GM21360 (cell line): Measurements from ENCODE around the gene BMAL1.

Experiments
- ATAC-seq: cut with Tn5 transposase; IDR thresholded peaks from one replicate; pipeline ENCODE4 v1.9.1; 2021; ENCODE audit warnings: mild to moderate bottlenecking, moderate library complexity; ENCODE audit not compliant: unreplicated experiment

The BMAL1 gene

GRCh38 chr11:13314676-13315394, 37.2 kb downstream of the BMAL1 start:
- no peak for ATAC-seq

- no peak for ATAC-seq
Observed at GRCh38 chr11:13315517-13316432, 38.2 kb downstream of the BMAL1 start.

- no peak for ATAC-seq
Observed at GRCh38 chr11:13316528-13316961, 39.0 kb downstream of the BMAL1 start.

GRCh38 chr11:13317293-13318080, 39.9 kb downstream of the BMAL1 start:
- ATAC-seq, result no peak

- no peak for ATAC-seq
Observed at GRCh38 chr11:13318498-13319295, 41.1 kb downstream of the BMAL1 start.

- ATAC-seq, result no peak
Observed at GRCh38 chr11:13320688-13321087, 43.1 kb downstream of the BMAL1 start.

GRCh38 chr11:13321431-13321830, 43.8 kb downstream of the BMAL1 start:
- ATAC-seq, result no peak

GRCh38 chr11:13324141-13324540, 46.6 kb downstream of the BMAL1 start:
- ATAC-seq, result no peak

GRCh38 chr11:13324709-13325108, 47.1 kb downstream of the BMAL1 start:
- no peak for ATAC-seq

- no peak for ATAC-seq
Observed at GRCh38 chr11:13327421-13327820, 49.8 kb downstream of the BMAL1 start.

GRCh38 chr11:13328286-13328685, 50.7 kb downstream of the BMAL1 start:
- ATAC-seq, result no peak

GRCh38 chr11:13329670-13330356, 52.2 kb downstream of the BMAL1 start:
- ATAC-seq, result no peak

GRCh38 chr11:13332124-13332523, 54.5 kb downstream of the BMAL1 start:
- ATAC-seq, result no peak

GRCh38 chr11:13333456-13333957, 55.9 kb downstream of the BMAL1 start:
- no peak for ATAC-seq

- no peak for ATAC-seq
Observed at GRCh38 chr11:13334034-13334786, 56.6 kb downstream of the BMAL1 start.

- ATAC-seq, result peak; percentile 35
Observed at GRCh38 chr11:13335319-13335718, 57.7 kb downstream of the BMAL1 start.

- no peak for ATAC-seq
Observed at GRCh38 chr11:13336246-13336878, 58.8 kb downstream of the BMAL1 start.

GRCh38 chr11:13338019-13338426, 60.4 kb downstream of the BMAL1 start:
- ATAC-seq, result peak; percentile 34
